GM18502 (cell line): ENCODE data around the gene GNGT2.
A peak's percentile ranks its signal among the peaks of the same experiment; 100 is the strongest.
"Not testable (repeated sequence)": the region's sequence is repeated elsewhere in the genome, so short reads cannot be mapped to it uniquely, and the experiment has no call there.

Source experiments
- ATAC-seq: cut with Tn5 transposase; IDR thresholded peaks from one replicate; pipeline ENCODE4 v1.9.1; 2021; ENCODE audit warnings: mild to moderate bottlenecking; ENCODE audit not compliant: unreplicated experiment, poor library complexity

GNGT2 gene

GRCh38 chr17:49213399-49213798, 3.0 kb upstream of the GNGT2 start:
- no peak for ATAC-seq

DNA sequence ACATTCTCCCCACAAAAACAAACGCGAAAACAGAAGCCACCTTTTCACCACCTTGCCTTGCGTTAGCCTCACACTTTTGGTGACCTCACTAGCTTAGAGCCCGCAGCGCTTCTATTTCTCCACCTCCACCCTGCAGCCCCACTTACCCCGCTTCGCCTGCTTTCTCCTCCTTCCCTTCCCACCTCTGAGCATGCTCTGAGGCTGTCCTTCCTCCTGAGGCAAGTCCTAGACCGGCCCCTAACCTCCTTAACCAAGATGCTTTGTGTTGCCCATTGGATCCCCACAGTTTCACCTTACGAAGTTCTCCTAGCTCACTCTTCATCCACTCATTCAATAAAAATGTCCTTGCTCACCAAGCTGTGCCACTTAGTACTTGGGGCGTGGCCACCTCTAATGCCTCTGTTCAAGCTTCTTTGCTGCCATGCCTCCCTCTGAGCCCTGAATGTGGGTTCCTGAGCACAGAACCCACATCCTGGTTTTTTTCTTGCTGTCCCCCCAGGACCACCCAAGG, 1.3 kb downstream of the GNGT2 start:
- no peak for ATAC-seq

DNA sequence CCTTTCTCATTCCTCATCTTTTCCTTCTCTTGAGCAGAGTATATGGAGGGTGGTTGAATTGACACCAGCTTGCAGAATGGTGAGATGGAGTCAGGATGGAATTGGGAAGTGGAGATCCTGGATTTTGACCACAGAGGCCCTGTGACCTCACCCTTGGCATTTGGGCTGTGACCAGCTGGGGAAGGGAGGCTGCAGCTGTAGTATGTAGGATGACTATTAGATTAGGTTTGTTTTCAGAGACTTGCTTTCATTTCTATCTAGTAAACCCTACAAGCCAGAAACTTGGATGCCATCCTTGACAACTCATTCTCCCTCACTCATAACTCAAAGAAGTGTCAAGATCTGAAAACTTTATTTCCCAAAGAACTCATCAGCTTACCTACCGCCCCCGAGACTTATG, 5.9 kb downstream of the GNGT2 start:
- no peak for ATAC-seq

DNA sequence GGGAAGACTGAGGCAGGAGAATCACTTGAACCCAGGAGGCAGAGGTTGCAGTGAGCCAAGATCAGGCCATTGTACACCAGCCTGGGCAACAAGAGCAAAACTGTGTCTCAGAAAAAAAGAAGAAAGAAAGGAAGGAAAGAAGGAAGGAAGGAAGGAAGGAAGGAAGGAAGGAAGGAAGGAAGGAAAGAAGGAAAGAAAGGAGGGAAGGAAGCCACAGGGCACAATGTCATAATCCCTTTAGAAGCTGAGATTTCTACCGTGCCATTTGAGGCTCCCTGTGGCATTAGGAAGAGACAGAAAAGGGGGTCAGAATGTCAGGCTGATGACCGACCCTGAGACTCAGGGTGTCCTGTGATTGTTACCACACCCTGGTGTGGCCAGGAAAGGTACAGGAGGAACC, 6.6 kb downstream of the GNGT2 start:
- no peak for ATAC-seq

DNA sequence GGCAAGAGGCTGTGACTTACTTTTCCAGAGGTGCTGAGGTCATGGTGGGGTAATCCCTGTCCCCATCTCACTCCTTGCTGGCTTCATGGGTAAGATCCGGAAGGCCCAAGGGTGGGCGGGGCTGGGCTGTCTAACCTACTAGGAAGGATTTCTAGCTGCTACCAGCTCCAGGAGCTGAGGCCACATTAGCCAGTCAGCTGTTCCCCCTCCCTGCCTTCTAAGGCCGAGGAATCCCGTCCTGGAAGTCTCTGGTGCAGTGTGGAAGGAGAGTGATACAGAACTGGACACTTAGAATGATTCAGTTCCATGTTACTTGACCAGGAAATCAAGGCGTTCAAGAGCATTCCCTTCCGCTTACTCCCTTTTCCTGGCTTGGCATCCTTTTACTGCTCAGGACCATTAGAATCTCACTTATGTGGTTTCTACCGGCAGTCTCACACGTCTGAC, 8.9 kb downstream of the GNGT2 start:
- no peak for ATAC-seq

DNA sequence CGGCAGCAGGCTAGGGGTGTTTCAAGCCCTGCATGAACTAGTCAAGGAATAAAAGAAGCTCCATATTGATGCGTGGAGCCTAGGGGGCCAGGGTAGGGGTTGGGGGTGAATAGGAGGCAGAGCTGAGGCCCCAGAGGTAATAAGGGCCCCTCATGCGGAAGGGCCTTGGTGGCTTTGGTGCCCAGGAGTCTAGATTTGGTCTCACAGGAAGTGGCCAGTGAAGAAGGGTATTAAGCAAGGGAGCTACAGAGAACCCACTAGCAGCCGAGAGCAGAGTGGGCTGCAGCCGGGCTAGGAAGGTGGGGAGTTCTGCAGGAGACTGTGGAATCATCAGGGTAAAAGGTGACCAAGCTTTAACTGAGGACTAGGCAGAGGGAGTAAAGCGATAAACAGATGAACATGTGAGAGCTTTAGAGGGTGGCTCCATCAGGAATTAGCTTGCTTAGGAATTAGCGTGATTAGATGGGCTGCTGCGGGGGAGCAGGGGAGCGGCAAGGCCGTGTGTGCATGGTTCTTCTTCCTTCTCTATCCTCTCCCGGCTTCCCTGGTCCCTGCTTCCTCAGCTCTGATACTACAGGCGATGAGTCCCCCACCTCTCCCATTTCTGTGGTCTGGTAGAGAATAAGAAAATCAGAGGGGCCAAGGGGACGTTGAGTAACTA, 9.8 kb downstream of the GNGT2 start:
- no peak for ATAC-seq

GRCh38 chr17:49198211-49198610, 12.2 kb downstream of the GNGT2 start:
- ATAC-seq, result no peak

DNA sequence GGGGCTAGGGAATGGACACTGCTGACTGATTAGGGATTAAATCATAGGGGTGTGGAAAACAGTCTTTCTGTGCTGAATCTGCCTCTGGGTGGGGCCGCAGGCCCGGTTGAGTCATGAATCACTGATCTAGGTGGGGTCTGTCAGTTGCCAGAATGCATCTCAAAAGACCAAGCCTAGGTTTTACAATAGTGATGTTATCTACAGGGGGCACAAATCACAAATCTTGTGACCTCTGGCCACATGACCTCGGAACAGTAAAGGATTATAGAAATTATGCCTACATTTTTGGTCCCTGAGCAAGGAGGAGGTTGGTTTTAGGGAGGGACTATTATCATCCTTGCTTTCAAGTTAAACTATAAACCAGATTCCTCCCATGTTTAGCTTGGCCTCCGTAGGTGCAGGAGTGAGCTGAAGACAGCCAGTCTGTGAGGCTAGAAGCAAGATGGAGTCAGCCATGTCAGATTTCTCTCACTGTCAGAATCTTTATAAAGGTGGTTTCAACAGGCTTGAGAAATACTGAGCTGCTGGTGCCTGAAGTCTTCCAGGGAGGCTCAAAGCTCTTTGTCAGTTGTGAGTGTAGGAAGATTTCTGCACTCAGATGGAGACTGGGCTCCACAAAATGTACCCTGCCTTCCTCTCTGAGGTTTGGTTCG, 12.9 kb downstream of the GNGT2 start:
- no peak for ATAC-seq

GRCh38 chr17:49196520-49196919, 13.9 kb downstream of the GNGT2 start:
- ATAC-seq, result no peak

DNA sequence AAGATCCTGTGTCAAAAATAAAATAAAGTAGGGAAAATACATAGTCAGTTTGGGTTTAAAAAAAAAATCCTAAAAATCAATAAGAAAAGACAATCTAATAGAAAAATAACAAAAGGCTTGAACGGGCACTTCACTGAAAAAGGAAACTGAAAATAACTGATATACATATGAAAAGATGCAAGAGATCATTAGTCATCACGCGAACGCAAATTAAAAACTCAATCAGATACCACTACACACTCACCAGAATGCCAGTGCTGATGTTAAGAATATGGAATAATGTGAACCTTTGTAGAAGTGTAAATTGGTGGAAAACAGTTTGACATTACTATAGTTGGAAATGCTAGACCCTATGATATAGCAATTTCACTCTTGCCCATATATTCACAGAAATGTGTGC, 14.6 kb downstream of the GNGT2 start:
- ATAC-seq, result no peak

GRCh38 chr17:49194297-49194607, 16.1 kb downstream of the GNGT2 start:
- no peak for ATAC-seq

GRCh38 chr17:49193513-49194296, 16.7 kb downstream of the GNGT2 start:
- no peak for ATAC-seq

DNA sequence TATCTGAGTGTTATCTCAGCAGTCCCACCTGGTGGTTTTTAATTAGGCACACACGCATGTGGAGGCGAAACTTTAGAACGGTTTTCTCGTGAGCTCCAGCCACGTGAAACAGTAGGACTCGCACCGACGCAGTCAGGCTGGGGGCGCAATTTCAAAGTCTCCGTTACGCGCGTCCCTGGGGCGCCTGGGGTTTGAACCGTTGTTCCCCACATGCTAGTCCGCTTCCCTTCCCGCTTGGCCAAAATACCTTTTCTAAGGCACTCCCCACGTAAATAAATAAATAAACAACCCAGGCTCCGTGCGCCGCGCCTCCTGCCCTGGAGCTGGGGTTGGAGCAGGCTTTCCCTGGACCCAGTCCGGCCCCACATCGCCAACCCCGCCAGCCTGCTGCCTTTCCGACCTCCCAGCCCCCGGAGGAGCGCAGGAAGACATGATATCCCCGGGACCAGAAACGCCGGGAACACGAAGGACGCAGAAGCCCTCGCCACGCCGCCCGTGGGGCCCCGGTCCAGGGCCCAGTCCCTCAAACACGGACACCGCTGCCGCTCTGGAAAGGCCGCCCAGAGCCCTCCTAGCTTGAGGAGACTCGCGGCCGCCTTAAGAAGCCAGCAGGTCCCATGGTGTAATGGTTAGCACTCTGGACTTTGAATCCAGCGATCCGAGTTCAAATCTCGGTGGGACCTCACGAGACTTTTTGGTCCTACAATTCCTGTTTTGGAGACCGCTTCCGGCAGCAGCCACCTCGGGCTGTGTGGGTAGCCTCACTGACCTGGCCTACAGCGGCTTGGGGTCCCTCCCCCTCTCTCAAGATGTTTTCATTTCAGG, 18.2 kb downstream of the GNGT2 start:
- peak; percentile 52 for ATAC-seq

DNA sequence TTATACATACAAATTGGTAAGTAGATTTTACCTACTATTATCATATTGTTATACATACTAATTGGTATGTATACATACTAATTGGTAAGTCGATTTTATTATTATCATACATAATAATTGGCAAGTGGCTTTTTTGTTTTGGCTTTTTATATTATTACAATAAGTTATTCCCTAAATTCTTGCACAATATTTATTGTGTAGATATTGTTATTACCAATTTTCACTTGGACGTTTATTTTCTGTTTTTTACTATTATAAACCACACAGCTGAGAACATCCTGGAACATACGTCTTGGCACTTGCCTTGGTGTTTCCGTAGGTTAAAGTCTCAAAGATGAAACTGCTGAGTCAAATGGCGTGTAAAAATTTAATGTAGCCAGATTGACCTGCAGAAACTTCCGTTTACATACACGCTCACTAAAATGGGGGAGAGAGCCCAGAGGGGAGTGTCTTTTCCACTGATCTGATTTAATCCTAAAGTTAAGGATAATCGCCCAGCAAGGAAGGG, 18.9 kb downstream of the GNGT2 start:
- peak; percentile 6 for ATAC-seq

- ATAC-seq, result no peak
These were observed 19.4 kb downstream of the GNGT2 start for GRCh38 chr17:49190932-49191331.

DNA sequence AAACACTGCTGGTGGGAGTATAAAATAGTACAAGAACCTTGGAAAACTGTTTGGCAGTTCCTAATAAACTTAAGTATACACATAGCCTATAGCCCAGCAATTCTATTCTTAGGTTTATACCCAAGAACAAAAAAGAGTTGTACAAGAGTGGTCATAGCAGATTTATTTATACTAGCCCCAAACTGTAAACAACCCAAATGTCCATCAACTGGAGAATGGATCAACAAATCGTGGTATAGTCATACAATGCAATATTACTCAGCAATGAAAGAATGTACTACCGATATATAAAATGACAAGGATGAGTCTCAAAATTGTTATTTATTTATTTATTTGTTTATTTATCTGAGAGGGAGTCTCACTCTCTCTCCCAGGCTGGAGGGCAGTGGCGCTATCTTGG, 23.1 kb downstream of the GNGT2 start:
- ATAC-seq, result no peak

- ATAC-seq, result not testable (repeated sequence)
These were observed 25.0 kb downstream of the GNGT2 start for GRCh38 chr17:49185381-49185780.

GRCh38 chr17:49184522-49184921, 25.9 kb downstream of the GNGT2 start:
- not testable (repeated sequence) for ATAC-seq

GRCh38 chr17:49183801-49184200, 26.6 kb downstream of the GNGT2 start:
- ATAC-seq, result no peak

GRCh38 chr17:49183341-49183740, 27.0 kb downstream of the GNGT2 start:
- ATAC-seq, result no peak
